Panc1 (cell line): ENCODE measurements around the gene ASTN2.

Source experiments
- POLR2AphosphoS5 ChIP-seq: IDR thresholded peaks from 2 replicates; pipeline ENCODE4 v1.6.1; 2012; ENCODE audit warnings: mild to moderate bottlenecking, low read depth, low read length, moderate library complexity
- SIN3A ChIP-seq: IDR thresholded peaks from 2 replicates; pipeline ENCODE4 v1.6.1; 2012; ENCODE audit warnings: low read depth, mild to moderate bottlenecking, low read length, moderate library complexity, borderline replicate concordance; ENCODE audit not compliant: insufficient read depth
- TCF7L2 ChIP-seq: IDR thresholded peaks from 2 replicates; pipeline ENCODE4 v1.6.1; 2011; ENCODE audit warnings: mild to moderate bottlenecking, low read depth, low read length, inconsistent platforms
- TF ChIP-seq, protein P1 (sequence below): fragments of 450-650 bp; IDR thresholded peaks from 2 replicates; pipeline ENCODE4 v1.5.1; 2017; ENCODE audit warnings: mild to moderate bottlenecking
- TF ChIP-seq, protein P2 (sequence below), 2 experiments: IDR thresholded peaks; 2 replicates each; pipeline ENCODE4 v1.6.1; 2011 to 2012; ENCODE audit warnings: low read depth in 2 of 2, control low read depth in 1 of 2, low read length in 1 of 2, mild to moderate bottlenecking in 1 of 2, moderate library complexity in 1 of 2; ENCODE audit not compliant: insufficient read depth in 1 of 2

DNA sequence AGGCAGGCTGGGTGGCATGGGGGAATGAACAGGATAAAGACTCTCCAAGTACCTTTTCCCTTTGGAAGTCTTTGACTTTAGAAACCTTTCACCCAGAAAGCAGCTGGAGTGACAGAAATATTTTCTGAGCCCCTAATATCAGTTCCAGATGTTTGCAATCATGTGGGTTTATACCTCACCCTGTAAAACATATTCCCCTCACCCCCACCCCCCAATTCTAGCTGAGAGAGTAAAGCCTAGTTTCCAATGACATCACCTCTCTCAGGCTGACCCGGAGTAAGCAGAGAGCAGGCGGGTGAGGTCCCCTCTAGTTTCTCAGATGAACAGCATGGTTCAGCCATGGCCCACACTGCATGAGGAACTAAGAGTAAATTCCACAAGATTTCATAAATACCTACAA lies 810.6 kb downstream of the ASTN2 start:
- TF ChIP-seq, protein P1, sequence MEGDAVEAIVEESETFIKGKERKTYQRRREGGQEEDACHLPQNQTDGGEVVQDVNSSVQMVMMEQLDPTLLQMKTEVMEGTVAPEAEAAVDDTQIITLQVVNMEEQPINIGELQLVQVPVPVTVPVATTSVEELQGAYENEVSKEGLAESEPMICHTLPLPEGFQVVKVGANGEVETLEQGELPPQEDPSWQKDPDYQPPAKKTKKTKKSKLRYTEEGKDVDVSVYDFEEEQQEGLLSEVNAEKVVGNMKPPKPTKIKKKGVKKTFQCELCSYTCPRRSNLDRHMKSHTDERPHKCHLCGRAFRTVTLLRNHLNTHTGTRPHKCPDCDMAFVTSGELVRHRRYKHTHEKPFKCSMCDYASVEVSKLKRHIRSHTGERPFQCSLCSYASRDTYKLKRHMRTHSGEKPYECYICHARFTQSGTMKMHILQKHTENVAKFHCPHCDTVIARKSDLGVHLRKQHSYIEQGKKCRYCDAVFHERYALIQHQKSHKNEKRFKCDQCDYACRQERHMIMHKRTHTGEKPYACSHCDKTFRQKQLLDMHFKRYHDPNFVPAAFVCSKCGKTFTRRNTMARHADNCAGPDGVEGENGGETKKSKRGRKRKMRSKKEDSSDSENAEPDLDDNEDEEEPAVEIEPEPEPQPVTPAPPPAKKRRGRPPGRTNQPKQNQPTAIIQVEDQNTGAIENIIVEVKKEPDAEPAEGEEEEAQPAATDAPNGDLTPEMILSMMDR: no peak
- TF ChIP-seq POLR2AphosphoS5: no peak
- TF ChIP-seq, protein P2, sequence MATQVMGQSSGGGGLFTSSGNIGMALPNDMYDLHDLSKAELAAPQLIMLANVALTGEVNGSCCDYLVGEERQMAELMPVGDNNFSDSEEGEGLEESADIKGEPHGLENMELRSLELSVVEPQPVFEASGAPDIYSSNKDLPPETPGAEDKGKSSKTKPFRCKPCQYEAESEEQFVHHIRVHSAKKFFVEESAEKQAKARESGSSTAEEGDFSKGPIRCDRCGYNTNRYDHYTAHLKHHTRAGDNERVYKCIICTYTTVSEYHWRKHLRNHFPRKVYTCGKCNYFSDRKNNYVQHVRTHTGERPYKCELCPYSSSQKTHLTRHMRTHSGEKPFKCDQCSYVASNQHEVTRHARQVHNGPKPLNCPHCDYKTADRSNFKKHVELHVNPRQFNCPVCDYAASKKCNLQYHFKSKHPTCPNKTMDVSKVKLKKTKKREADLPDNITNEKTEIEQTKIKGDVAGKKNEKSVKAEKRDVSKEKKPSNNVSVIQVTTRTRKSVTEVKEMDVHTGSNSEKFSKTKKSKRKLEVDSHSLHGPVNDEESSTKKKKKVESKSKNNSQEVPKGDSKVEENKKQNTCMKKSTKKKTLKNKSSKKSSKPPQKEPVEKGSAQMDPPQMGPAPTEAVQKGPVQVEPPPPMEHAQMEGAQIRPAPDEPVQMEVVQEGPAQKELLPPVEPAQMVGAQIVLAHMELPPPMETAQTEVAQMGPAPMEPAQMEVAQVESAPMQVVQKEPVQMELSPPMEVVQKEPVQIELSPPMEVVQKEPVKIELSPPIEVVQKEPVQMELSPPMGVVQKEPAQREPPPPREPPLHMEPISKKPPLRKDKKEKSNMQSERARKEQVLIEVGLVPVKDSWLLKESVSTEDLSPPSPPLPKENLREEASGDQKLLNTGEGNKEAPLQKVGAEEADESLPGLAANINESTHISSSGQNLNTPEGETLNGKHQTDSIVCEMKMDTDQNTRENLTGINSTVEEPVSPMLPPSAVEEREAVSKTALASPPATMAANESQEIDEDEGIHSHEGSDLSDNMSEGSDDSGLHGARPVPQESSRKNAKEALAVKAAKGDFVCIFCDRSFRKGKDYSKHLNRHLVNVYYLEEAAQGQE (IDR thresholded peaks at IDR 0.05; ENCODE audit: insufficient read depth in 1 of 2, low read depth in 2 of 2, low read length in 1 of 2): no peak
- TF ChIP-seq SIN3A: no peak
- no peak for TF ChIP-seq TCF7L2
